NCI-H226 (cell line): ENCODE measurements around the gene ORM1.

ENCODE experiments used
- DNase-seq: peaks from one replicate; pipeline ENCODE4 v3.0.0-alpha.2; 2015

The ORM1 gene

DNA sequence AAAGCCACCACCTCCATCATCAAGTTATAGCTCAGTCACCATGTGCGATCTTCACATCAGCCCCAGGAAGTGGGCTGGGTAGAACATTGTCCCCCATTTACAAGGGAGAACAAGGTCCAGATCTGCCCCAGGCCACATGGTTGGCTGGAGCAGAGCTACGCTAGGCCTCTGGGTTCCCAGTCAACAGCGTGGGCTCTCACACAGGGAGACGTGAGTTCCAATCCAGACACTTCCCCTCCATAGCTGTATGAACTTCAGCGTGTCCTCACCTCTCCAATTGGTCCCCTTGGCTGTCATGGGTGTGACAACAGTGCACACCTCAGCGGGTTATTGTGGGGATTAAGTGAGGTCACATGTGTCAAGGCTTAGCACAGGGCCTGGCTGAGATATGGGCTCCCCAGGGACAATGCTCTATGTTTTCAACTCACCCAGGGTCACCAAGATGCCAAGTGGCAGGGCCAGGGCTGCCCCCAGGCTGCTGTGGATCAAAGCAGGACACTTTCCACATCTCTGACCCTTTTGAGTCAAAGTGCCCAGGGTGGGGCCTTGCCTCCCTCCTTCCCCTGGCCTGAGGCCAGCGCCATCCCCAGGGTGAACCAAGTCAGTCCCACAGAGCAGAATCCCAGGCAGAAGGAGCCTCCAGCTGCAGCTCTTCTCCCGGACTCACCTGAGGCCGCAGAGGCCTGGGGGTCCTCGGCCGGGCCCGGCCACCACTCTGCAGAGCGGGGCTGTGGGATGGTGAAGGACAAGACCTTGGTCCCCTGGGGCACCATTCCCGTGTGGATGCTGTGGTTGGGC, 45.1 kb downstream of the ORM1 start:
- DNase-seq: no peak

- DNase-seq: no peak
Measured at GRCh38 chr9:114369216-114370130, 46.6 kb downstream of the ORM1 start.

DNA sequence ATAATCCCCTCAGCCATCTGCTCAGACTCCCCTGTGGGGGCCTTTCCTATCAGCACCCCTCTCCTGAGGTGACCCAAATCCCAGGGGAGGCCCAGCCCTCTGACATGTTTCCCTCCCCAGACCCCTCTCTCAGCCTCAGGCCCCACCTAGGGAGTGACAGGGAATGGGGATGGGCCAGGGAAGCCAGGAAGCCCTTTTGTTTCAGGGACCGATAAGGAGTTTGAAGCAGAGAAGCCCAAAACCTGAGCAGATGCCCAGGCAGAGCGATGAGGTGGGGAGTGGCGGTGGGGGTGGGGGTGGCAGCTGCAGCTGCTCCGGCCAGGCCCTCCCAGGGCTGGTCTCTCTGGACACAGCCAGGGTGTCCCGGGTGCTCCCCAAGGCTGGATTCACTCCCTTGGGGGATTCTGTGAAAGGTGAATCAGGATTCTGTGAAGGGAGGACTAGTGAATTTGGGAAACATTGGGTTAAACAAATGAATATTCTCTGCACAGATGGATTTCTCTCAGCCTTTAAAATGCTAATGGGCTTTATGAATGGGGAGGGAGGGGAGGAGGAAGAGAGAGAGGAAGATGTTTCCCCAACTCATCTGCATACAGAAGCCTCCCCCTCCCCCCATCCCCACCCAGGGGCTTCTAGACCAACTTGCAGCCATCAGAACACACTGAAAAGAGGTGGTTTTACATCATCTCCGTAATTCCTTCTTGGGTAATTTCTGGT, 47.5 kb downstream of the ORM1 start:
- no peak for DNase-seq

- DNase-seq: no peak
Measured at GRCh38 chr9:114370968-114371320, 48.0 kb downstream of the ORM1 start.

DNA sequence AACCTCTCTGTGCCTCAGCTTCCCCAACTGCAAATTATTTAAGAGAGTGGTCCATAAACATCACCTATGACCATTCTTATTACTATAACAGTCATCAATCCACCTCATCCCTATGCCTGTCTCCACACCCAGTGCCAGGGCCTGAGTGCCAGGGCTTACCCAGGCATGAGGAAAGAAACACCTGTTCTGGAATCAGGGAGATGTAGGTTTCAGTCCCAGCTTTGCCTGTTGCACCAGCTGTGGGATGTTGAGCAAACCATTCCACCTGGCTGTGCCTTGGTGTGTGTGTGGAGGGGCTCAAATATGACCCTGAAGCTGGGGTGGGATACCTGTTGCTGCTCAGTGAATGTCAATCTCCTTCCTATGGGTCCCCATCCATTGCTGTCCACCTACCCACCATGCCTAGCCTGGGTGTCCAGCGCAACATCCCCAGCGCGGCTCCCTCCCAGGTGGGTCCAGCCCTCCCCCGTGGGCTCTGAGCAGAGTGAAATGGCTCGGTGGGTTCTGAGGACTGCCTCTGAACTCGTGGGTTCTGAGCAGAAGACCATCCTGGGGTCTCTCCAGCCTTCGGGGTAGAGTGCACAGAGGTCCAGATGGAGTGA, 48.5 kb downstream of the ORM1 start:
- DNase-seq: no peak

DNA sequence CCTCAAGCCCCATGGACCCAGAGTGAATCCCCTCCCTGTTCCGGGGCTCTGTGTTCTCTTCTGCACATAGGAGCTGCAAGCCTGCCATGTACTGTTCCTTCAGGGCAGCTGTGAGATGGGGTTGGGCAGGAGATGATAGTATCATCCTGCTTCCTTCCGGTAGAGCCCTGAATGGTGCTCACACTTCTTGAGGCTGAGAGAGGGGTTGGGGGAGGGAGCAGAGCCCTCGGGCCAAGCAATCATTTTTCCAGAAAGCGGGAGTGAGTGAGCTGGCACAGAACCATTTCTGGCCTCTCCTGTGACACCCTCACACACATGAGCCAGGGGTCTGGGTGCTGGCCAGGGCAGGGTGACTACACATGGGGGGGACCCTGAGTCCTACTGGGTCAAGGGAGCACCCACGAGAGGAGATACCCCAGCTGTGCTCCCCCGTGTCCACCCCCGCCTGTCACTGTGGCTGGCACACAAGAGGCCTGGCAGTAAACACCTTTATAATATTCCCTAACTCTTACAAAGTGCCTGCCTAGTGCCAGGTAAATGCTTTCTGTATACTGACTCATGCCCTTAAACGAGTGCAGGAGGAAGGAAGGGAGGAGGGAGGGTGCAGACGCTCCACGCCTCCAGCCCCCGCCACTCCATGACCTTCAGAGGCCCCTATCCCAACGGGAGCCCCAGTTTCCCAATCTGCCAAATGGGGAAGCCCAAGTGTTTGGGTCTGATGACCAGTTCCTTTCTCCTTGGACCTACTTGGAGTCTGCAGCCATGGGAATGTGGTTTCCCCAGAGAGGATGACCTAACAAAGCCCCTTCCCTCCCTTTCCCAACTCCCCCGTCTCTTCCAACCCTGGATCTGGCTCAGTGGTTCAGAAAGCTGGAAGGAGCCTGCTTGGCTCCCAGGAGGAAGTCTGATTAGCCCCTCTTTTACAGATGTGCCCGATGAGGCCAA, 49.3 kb downstream of the ORM1 start:
- peak; percentile 80 for DNase-seq

GRCh38 chr9:114372921-114373448, 50.1 kb downstream of the ORM1 start:
- no peak for DNase-seq

DNA sequence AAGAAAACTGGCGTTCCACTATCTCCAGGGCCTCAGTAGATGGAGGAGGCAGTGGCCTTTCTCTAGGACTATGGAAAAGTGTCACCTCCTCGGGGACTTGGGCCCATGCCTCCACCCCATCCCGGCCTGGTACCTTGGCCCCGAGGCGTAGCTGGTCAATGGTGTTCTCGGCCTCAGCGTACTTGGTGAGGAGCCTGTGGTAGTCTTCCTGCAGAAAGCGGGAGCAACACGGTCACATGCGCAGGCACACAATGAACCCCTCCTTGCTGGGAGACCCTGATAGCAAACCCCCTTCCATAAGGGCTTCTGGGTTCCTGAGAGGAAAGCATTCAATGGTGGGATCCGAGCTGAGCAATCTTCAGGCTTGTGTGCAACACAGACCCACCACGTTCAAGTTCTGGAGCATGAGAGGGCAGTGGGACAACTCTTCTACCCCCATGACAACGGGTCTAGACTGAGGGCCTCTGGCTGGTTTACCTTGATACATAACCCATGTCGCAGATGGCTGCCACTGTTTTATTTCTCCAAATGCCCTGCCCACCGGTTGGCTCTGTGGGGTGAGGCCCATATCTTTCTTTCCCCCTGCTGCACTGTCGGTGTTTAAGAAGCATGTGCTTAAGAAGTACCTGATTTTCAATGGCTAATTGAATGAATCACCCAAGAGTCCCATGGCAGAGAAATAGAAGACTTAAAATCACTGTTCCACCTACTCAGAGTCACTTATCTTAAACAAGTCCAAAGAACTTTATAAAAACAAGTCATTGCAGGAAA, 51.2 kb downstream of the ORM1 start:
- DNase-seq: no peak

DNA sequence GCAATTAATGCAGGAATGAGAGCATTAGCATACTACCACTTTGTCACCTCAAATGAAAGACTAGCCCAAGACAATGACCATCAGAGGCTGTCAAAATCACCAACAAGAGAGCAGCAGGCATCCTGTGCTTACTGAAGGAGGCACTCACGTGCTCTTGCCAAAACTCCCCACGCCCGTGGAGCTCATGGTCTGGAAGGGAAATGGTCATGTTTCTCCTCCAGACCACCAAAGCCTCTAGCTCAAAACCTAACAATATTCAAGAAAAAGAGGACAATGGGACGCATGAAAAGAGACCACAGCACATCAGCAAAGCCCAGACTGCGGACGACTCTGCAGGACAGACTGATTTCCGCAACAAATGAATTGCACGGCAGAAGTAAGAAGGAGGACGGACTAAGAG, 52.0 kb downstream of the ORM1 start:
- no peak for DNase-seq

- DNase-seq: no peak
Measured at GRCh38 chr9:114375386-114376175, 52.7 kb downstream of the ORM1 start.
